ENCODE results near the gene HOXB6. TPM values are rescaled to one million over a fixed set of nuclear protein-coding genes. Genes with fewer than 3 reads are reported as not detected.

HOXB6 gene
- total and polyA plus RNA-seq, 4 donors, result 0.17 to 1.1 (median 0.46) TPM

DNA sequence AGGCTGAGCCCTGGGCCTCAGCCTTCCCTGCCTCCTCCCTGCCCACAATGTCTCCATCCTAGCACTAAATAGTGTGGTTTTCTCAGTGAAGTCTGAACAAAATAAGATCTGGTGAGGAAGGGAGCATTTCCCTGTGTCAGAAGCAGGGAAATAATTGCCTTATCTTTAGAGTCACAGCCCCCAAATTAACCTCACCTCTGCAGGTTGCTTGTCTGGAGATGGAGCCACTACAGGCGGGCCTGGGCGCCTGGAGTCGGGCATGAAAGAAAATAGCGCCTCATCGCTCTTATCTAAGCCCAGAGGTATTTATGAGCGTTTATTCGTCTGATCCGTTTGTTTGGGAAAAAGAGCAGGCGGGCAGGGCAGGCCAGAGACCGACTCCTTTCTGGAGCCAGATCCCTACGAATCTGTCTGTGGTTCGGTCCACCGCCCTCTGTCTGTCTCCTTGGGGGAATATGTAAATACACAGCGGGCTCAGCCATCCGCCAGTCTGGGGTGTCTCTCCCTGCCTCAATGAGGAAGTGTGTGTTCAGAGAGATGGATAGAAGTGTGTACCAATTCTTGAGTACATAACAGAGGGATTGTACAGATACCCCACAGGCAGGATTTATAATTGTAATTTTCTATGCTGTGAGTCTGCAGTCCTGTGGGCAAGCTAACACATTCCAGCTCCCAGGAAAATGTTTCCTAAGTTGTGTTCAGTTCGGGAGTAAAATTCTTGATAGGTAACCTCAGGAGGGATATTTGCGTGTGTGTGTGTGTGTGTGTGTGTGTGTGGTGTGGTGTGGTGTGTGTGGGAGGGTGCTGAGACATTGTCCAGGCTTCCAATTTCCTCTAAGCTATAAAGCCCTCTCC is 4.3 kb downstream of the HOXB6 start:
- Histone ChIP-seq H3K4me1 (ENCODE audit: control insufficient read depth in 4 of 4, insufficient read depth in 4 of 4, low read length in 3 of 4) (peaks cover 0 to 22% (median 4%) of the 10 kb centered on the region in 4 donors), H3K27me3 (ENCODE audit: control insufficient read depth in 4 of 4, insufficient read depth in 4 of 4, low read length in 3 of 4) (peaks cover 0 to 46% (median 13%) of the 10 kb centered on the region in 4 donors), H3K9me3 (ENCODE audit: control insufficient read depth in 4 of 4, low read length in 3 of 4) (no peaks in the 10 kb centered on the region), H3K9ac (ENCODE audit: low read depth in 1 of 2, low read length in 2 of 2) (no peak overlapping the region), H3K4me3 (ENCODE audit: low read depth in 1 of 3, low read length in 3 of 3) (no peak overlapping the region), H3K36me3 (ENCODE audit: control insufficient read depth in 4 of 4, insufficient read depth in 3 of 4, low read depth in 1 of 4, low read length in 3 of 4) (no peaks in the 10 kb centered on the region), H3K27ac (ENCODE audit: low read depth in 1 of 2, low read length in 2 of 2) (no peak overlapping the region)
- 40% methylated on average over 17 of the region's 17 CpGs for WGBS
- TF ChIP-seq HNF4G (IDR thresholded peaks at IDR 0.05) (no peak), TAF1 (conservative IDR thresholded peaks at IDR 0.05) (no peak), HNF4A (conservative IDR thresholded peaks at IDR 0.05) (no peak)
- TF ChIP-seq, protein P1, sequence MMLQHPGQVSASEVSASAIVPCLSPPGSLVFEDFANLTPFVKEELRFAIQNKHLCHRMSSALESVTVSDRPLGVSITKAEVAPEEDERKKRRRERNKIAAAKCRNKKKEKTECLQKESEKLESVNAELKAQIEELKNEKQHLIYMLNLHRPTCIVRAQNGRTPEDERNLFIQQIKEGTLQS (IDR thresholded peaks at IDR 0.05), result no peak
- TF ChIP-seq, protein P2, sequence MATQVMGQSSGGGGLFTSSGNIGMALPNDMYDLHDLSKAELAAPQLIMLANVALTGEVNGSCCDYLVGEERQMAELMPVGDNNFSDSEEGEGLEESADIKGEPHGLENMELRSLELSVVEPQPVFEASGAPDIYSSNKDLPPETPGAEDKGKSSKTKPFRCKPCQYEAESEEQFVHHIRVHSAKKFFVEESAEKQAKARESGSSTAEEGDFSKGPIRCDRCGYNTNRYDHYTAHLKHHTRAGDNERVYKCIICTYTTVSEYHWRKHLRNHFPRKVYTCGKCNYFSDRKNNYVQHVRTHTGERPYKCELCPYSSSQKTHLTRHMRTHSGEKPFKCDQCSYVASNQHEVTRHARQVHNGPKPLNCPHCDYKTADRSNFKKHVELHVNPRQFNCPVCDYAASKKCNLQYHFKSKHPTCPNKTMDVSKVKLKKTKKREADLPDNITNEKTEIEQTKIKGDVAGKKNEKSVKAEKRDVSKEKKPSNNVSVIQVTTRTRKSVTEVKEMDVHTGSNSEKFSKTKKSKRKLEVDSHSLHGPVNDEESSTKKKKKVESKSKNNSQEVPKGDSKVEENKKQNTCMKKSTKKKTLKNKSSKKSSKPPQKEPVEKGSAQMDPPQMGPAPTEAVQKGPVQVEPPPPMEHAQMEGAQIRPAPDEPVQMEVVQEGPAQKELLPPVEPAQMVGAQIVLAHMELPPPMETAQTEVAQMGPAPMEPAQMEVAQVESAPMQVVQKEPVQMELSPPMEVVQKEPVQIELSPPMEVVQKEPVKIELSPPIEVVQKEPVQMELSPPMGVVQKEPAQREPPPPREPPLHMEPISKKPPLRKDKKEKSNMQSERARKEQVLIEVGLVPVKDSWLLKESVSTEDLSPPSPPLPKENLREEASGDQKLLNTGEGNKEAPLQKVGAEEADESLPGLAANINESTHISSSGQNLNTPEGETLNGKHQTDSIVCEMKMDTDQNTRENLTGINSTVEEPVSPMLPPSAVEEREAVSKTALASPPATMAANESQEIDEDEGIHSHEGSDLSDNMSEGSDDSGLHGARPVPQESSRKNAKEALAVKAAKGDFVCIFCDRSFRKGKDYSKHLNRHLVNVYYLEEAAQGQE (IDR thresholded peaks at IDR 0.05), result no peak
- no peak for DNase-seq (ENCODE audit: low spot score)

DNA sequence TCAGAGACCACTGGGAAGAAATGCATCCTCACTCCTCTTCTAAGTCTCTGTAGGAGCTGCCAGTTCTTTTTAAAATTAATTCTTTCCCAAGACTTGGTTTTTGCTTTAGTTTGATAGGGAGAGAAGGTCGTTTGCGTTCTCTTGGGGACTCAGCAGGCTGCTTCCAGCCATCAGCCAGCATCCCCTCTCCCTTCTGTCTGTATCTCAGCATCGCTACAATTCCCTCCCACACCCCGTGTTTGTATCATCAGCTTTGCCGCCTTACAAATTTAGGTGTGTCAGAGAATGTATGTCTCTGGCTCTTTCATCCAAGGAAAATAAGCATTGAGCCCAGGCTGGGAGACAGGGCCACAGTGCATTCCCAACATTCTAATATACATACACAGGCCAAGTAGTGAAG is 5.4 kb downstream of the HOXB6 start:
- WGBS, result 50% methylated on average over 5 of the region's 5 CpGs
- H3K27me3 ChIP-seq (ENCODE audit: control insufficient read depth in 4 of 4, insufficient read depth in 4 of 4, low read length in 3 of 4), result peaks cover 1 to 44% (median 11%) of the 10 kb centered on the region in 4 donors
- H3K9ac ChIP-seq (ENCODE audit: low read depth in 1 of 2, low read length in 2 of 2), result no peak overlapping the region
- H3K4me3 ChIP-seq (ENCODE audit: low read depth in 1 of 3, low read length in 3 of 3), result no peak overlapping the region
- DNase-seq (ENCODE audit: low spot score), result no peak
- H3K4me1 ChIP-seq (ENCODE audit: control insufficient read depth in 4 of 4, insufficient read depth in 4 of 4, low read length in 3 of 4), result peaks cover 0 to 22% (median 4%) of the 10 kb centered on the region in 4 donors
- no peaks in the 10 kb centered on the region for H3K36me3 ChIP-seq (ENCODE audit: control insufficient read depth in 4 of 4, insufficient read depth in 3 of 4, low read depth in 1 of 4, low read length in 3 of 4)
- H3K27ac ChIP-seq (ENCODE audit: low read depth in 1 of 2, low read length in 2 of 2), result no peak overlapping the region
- TF ChIP-seq HNF4A (conservative IDR thresholded peaks at IDR 0.05) (no peak), FOXA2 (IDR thresholded peaks at IDR 0.05) (no peak), JUND (IDR thresholded peaks at IDR 0.05) (no peak), RXRA (IDR thresholded peaks at IDR 0.05) (no peak), FOXA1 (IDR thresholded peaks at IDR 0.05) (no peak), GABPA (IDR thresholded peaks at IDR 0.05 in 1 of 2, conservative IDR thresholded peaks at IDR 0.05 in 1 of 2) (no peak), HNF4G (IDR thresholded peaks at IDR 0.05) (no peak), SP1 (IDR thresholded peaks at IDR 0.05) (no peak), RAD21 (IDR thresholded peaks at IDR 0.05) (no peak), EGR1 (IDR thresholded peaks at IDR 0.05; ENCODE audit: low read depth in 2 of 2) (no peak), NR2F2 (IDR thresholded peaks at IDR 0.05) (no peak), TAF1 (conservative IDR thresholded peaks at IDR 0.05) (no peak), YY1 (IDR thresholded peaks at IDR 0.05) (no peak)
- TF ChIP-seq, protein P3, sequence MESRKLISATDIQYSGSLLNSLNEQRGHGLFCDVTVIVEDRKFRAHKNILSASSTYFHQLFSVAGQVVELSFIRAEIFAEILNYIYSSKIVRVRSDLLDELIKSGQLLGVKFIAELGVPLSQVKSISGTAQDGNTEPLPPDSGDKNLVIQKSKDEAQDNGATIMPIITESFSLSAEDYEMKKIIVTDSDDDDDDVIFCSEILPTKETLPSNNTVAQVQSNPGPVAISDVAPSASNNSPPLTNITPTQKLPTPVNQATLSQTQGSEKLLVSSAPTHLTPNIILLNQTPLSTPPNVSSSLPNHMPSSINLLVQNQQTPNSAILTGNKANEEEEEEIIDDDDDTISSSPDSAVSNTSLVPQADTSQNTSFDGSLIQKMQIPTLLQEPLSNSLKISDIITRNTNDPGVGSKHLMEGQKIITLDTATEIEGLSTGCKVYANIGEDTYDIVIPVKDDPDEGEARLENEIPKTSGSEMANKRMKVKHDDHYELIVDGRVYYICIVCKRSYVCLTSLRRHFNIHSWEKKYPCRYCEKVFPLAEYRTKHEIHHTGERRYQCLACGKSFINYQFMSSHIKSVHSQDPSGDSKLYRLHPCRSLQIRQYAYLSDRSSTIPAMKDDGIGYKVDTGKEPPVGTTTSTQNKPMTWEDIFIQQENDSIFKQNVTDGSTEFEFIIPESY (IDR thresholded peaks at IDR 0.05), result no peak
- TF ChIP-seq, protein P4, sequence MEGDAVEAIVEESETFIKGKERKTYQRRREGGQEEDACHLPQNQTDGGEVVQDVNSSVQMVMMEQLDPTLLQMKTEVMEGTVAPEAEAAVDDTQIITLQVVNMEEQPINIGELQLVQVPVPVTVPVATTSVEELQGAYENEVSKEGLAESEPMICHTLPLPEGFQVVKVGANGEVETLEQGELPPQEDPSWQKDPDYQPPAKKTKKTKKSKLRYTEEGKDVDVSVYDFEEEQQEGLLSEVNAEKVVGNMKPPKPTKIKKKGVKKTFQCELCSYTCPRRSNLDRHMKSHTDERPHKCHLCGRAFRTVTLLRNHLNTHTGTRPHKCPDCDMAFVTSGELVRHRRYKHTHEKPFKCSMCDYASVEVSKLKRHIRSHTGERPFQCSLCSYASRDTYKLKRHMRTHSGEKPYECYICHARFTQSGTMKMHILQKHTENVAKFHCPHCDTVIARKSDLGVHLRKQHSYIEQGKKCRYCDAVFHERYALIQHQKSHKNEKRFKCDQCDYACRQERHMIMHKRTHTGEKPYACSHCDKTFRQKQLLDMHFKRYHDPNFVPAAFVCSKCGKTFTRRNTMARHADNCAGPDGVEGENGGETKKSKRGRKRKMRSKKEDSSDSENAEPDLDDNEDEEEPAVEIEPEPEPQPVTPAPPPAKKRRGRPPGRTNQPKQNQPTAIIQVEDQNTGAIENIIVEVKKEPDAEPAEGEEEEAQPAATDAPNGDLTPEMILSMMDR (IDR thresholded peaks at IDR 0.05; ENCODE audit: low read depth, low read length, missing input control), result no peak
- TF ChIP-seq, protein P2 (IDR thresholded peaks at IDR 0.05), result no peak
- TF ChIP-seq, protein P5, sequence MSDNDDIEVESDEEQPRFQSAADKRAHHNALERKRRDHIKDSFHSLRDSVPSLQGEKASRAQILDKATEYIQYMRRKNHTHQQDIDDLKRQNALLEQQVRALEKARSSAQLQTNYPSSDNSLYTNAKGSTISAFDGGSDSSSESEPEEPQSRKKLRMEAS (IDR thresholded peaks at IDR 0.05), result no peak
- TF ChIP-seq, protein P1 (IDR thresholded peaks at IDR 0.05), result no peak
- no peaks in the 10 kb centered on the region for H3K9me3 ChIP-seq (ENCODE audit: control insufficient read depth in 4 of 4, low read length in 3 of 4)
